ENCODE measurements around the gene SLC9A8.

- TF ChIP-seq CTCF (IDR thresholded peaks at IDR 0.05) (no peak), ZFX (IDR thresholded peaks at IDR 0.05; ENCODE audit: borderline replicate concordance) (no peak)
Observed at GRCh38 chr20:49821381-49821780, 8.8 kb downstream of the SLC9A8 start.
